Breast epithelium (tissue), 4 donors: ENCODE results near the gene STARD13. TPM values are rescaled to one million over a fixed set of nuclear protein-coding genes. Genes with fewer than 3 reads are reported as not detected.

Source experiments
- DNase-seq, 2 donors: peaks; one replicate each; pipeline ENCODE4 v3.0.0-alpha.2; 2019; ENCODE audit warnings: low spot score in 2 of 2
- H3K27ac ChIP-seq, 2 donors: fragments of 200-600 bp; sonication (generic) in 1 of 2; one replicate each; pipeline ENCODE4 v1.5.1; 2016 to 2019; ENCODE audit warnings: mild to moderate bottlenecking in 1 of 2
- H3K27me3 ChIP-seq, 2 donors: fragments of 200-600 bp; sonication (generic) in 1 of 2; one replicate each; pipeline versions ENCODE4 v1.5.1 to v1.6.0; 2017 to 2019; ENCODE audit warnings: control low read depth in 1 of 2, mild to moderate bottlenecking in 1 of 2
- H3K36me3 ChIP-seq: fragments of 200-600 bp; one replicate; pipeline ENCODE4 v1.5.1; 2019
- H3K4me1 ChIP-seq, 2 donors: fragments of 200-600 bp; sonication (generic); one replicate each; pipeline ENCODE4 v1.5.1; 2016 to 2019; ENCODE audit warnings: control low read depth in 1 of 2
- H3K4me3 ChIP-seq, 3 donors: fragments of 200-600 bp; sonication (generic); 1 replicate in 2 of 3; 2 replicates in 1 of 3; pipeline ENCODE4 v1.5.1; 2016 to 2019; ENCODE audit warnings: mild to moderate bottlenecking in 3 of 3, moderate library complexity in 2 of 3
- H3K9me3 ChIP-seq, 2 donors: fragments of 200-600 bp; sonication (generic) in 1 of 2; one replicate each; pipeline ENCODE4 v1.5.1; 2016 to 2019; ENCODE audit warnings: control low read depth in 1 of 2
- POLR2A ChIP-seq: fragments of 450-650 bp; IDR thresholded peaks from one replicate; pipeline ENCODE4 v1.6.1; 2016; ENCODE audit warnings: antibody characterized with exemption, mild to moderate bottlenecking, moderate library complexity
- POLR2AphosphoS5 ChIP-seq, 3 donors: sonication (generic); formaldehyde crosslinking; IDR thresholded peaks; one replicate each; pipeline ENCODE4 v1.6.1; 2017; ENCODE audit warnings: antibody characterized with exemption in 3 of 3
- intact Hi-C: fragments of 100-400 bp; cut with DNase I; formaldehyde crosslinking; loops from one replicate; pipeline ENCODE4 v1.15.1; 2023; ENCODE audit warnings: low total_unique reads
- total RNA-seq, 3 donors: library from RNA; depleted of rRNA; stranded (reverse); fragments of >200 nt; gene quantifications; one replicate each; pipeline ENCODE4 v1.1.0, GENCODE V29; 2016
- TF ChIP-seq, protein P1 (sequence below), 3 donors: fragments of 450-650 bp; IDR thresholded peaks; one replicate each; pipeline ENCODE4 v1.5.1; 2016 to 2017; ENCODE audit warnings: antibody characterized with exemption in 3 of 3, mild to moderate bottlenecking in 3 of 3, moderate library complexity in 3 of 3

STARD13 gene
- total RNA-seq, 3 donors from 2014 or later, result 42.4 to 62.3 (median 58.7) TPM

DNA sequence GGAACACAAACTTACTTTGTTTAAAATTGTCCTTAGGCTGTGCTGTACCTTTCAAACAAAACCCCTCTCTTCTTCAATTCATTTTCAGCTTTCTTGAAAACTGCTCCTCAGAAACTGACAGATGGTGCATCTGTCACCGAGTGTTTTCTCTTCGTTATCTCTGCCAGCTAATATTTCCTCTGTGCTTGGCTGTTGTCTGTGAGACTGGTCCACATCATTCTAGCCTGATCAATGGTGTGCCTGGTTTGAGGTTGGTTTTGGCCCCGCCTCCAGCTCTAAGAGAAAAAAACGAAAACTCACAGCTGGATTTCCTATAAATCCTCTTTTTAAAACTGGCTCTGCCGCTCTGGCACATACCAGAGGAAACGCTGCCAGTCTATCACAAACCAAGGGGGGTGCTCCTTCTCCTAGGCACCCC lies 79.7 kb downstream of the STARD13 start:
- peak overlapping the region in 1 of 2 donors; percentile 77 for H3K27ac ChIP-seq
- peaks cover 0 to 5% of the 10 kb centered on the region in 2 donors for H3K4me1 ChIP-seq
- H3K4me3 ChIP-seq, result peak overlapping the region in 1 of 3 donors; percentile 43
- no peaks in the 10 kb centered on the region for H3K36me3 ChIP-seq
- intact Hi-C loops, result no loop called here
- no peaks in the 10 kb centered on the region for H3K27me3 ChIP-seq
- H3K9me3 ChIP-seq, result no peaks in the 10 kb centered on the region
- DNase-seq, result no peak
- TF ChIP-seq POLR2AphosphoS5 (IDR thresholded peaks at IDR 0.05) (no peak), POLR2A (no peak)
- TF ChIP-seq, protein P1, sequence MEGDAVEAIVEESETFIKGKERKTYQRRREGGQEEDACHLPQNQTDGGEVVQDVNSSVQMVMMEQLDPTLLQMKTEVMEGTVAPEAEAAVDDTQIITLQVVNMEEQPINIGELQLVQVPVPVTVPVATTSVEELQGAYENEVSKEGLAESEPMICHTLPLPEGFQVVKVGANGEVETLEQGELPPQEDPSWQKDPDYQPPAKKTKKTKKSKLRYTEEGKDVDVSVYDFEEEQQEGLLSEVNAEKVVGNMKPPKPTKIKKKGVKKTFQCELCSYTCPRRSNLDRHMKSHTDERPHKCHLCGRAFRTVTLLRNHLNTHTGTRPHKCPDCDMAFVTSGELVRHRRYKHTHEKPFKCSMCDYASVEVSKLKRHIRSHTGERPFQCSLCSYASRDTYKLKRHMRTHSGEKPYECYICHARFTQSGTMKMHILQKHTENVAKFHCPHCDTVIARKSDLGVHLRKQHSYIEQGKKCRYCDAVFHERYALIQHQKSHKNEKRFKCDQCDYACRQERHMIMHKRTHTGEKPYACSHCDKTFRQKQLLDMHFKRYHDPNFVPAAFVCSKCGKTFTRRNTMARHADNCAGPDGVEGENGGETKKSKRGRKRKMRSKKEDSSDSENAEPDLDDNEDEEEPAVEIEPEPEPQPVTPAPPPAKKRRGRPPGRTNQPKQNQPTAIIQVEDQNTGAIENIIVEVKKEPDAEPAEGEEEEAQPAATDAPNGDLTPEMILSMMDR (IDR thresholded peaks at IDR 0.05), result no peak

DNA sequence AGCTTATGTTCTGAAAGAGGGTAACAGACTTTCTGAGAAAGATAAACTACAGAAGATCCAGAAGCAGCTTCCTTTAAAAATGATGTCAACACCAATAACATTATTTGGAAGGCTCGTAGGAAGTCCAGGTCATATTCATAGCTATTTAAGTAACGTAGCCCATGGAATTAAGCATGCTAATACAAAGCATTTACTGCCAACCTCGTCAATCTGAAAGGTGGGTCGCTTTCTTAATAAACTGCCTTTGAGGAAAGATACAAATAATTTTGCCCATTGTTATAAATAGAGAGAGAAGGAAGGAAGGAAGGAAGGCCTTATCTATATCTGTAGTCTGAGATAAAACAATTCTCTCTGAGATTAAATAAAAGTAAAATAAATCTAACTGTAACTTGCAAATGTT lies 80.3 kb downstream of the STARD13 start:
- intact Hi-C loops, result no loop called here
- peak overlapping the region; percentile 50 to 77 for H3K27ac ChIP-seq
- no peaks in the 10 kb centered on the region for H3K27me3 ChIP-seq
- peak overlapping the region in 2 of 3 donors; percentile 32 to 43 for H3K4me3 ChIP-seq
- peaks cover 0 to 5% of the 10 kb centered on the region in 2 donors for H3K4me1 ChIP-seq
- no peak for DNase-seq
- H3K9me3 ChIP-seq, result no peaks in the 10 kb centered on the region
- no peak for TF ChIP-seq POLR2AphosphoS5 (IDR thresholded peaks at IDR 0.05)
- TF ChIP-seq POLR2A, result no peak
- TF ChIP-seq, protein P1 (IDR thresholded peaks at IDR 0.05), result no peak
- no peaks in the 10 kb centered on the region for H3K36me3 ChIP-seq

DNA sequence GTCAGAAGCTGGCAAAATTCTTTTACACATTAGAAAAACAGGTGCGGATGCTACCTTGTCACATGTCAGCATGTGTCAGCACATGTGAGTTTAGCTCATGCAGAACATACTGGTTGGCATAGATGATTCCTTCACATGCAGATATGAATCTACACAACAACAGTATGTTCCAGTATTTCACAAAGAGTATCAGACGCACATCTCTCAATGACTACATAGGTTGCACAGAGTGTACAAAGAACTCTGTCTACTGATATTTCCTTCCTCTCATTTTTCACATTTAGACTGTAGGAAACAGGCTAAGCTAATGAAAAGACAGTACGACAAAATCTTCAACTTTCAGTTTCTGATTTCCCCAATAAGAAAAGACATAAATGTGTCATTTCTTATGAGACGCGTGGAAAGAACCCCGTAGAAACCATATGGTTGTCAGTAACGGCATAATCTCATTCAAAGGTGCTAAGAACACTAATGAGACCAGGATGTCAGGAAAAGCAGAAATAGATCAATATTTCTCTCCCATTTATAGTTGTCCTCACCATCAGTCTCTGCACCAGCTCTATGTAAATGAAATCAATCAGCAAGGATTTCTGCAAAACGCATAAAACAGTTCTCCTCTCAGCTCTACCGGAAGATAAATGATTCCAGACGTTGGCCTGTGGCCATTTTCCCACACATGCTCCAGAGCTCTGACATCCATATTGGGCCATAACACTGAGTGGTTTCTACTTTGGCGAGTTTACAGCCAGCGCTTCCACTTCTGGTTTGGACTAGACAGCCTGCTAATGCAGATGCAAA lies 81.2 kb downstream of the STARD13 start:
- Histone ChIP-seq H3K9me3 (no peaks in the 10 kb centered on the region), H3K4me3 (peak overlapping the region; percentile 32 to 43 (median 32)), H3K4me1 (peaks cover 0 to 5% of the 10 kb centered on the region in 2 donors), H3K36me3 (no peaks in the 10 kb centered on the region), H3K27ac (peak overlapping the region; percentile 50 to 77), H3K27me3 (no peaks in the 10 kb centered on the region)
- no peak for DNase-seq
- intact Hi-C loops, result no loop called here
- TF ChIP-seq POLR2A (no peak), POLR2AphosphoS5 (IDR thresholded peaks at IDR 0.05) (peak; percentile 29 to 49 (median 35))
- TF ChIP-seq, protein P1 (IDR thresholded peaks at IDR 0.05), result no peak

DNA sequence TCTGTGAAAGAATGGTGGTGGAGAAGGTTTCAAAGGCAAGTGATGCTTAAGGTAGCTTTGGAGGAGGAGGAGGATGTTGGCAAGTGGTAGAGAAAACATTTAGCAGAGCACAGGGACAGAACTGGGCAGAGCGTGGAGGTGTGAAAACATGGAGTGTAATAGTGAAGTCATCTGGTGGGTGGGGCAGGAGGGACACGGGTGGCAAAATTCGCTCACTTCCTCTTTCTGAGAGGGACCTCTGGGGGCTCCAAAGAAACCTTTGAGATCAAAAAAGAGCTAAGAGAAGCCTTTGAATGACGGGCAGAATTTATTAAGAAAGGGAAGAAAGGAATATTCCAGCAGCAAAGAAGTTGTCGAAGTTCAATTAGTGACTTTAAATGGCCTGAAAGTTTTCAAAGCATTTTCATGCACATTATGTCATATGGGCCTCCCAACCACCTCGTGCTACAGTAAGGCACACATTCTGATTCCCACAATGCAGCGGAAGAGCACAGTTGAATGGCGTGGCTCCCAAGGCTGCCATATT lies 82.8 kb downstream of the STARD13 start:
- H3K27ac ChIP-seq, result peak overlapping the region in 1 of 2 donors; percentile 14
- TF ChIP-seq, protein P1 (IDR thresholded peaks at IDR 0.05), result no peak
- no peak for TF ChIP-seq POLR2A
- TF ChIP-seq POLR2AphosphoS5 (IDR thresholded peaks at IDR 0.05), result no peak
- intact Hi-C loops, result no loop called here

DNA sequence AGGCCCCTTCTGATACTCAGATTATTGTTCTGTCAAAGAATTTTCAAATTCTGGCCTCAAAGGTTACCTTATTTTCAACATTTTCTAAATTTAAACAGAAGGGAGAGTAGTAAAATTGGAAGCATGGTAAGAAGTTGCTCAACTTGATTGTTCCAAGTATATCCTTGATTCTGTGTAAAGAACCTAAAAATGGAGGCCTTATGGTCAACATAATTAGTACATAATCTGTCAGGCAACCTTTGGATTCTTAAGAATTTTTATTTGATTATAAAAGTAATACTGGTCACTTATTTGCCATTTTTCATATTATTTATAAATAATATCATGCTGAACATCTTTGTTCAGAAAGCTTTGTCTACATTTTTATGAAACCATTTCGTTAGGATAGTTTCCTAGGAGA lies 83.9 kb downstream of the STARD13 start:
- Histone ChIP-seq H3K9me3 (no peaks in the 10 kb centered on the region), H3K4me1 (no peaks in the 10 kb centered on the region), H3K27me3 (no peaks in the 10 kb centered on the region), H3K27ac (no peak overlapping the region), H3K36me3 (no peaks in the 10 kb centered on the region), H3K4me3 (no peak overlapping the region)
- intact Hi-C loops, result no loop called here
- no peak for TF ChIP-seq POLR2A
- TF ChIP-seq, protein P1 (IDR thresholded peaks at IDR 0.05), result no peak
- no peak for TF ChIP-seq POLR2AphosphoS5 (IDR thresholded peaks at IDR 0.05)
- DNase-seq, result no peak

More for the DNA sequence above, 82.8 kb downstream of the STARD13 start:
- no peak overlapping the region for H3K4me3 ChIP-seq
- no peaks in the 10 kb centered on the region for H3K9me3 ChIP-seq
- H3K27me3 ChIP-seq, result no peaks in the 10 kb centered on the region
- H3K4me1 ChIP-seq, result peaks cover 0 to under 1% of the 10 kb centered on the region in 2 donors
- no peak for DNase-seq
- no peaks in the 10 kb centered on the region for H3K36me3 ChIP-seq
